ENCODE measurements around the gene RGS14.

- no peak for TF ChIP-seq POLR2A (IDR thresholded peaks at IDR 0.05)
- TF ChIP-seq CTCF (IDR thresholded peaks at IDR 0.05) = no peak
Observed at GRCh38 chr5:177354256-177354655, 3.5 kb upstream of the RGS14 start.

Data from lower leg skin (tissue), 3 donors.